ENCODE results near the gene MRPL20.

DNA sequence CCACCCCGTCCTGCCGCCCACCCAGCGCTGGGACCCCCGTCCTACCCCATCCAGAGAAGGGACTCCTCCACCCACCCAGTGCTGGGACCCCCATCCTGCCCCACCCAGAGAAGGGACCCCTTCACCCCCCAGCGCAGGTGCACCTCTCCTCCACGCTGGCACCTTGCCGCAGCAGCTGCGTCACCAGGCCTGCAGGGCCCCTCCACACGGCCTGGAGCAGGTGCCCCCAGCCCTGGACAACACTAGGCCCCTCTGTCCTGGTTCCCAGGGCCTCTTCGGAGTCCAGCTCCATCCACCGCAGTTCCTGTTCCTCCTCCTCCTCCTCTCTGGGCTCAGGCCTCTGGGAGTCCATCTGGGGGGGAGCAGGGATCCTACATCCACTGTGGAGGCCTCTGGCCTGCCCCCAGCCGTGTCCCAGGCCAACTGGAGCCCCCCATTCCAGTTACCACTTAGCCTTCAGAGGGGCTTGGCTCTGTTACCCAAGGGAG is 13.6 kb upstream of the MRPL20 start:
- TF ChIP-seq, protein P1, sequence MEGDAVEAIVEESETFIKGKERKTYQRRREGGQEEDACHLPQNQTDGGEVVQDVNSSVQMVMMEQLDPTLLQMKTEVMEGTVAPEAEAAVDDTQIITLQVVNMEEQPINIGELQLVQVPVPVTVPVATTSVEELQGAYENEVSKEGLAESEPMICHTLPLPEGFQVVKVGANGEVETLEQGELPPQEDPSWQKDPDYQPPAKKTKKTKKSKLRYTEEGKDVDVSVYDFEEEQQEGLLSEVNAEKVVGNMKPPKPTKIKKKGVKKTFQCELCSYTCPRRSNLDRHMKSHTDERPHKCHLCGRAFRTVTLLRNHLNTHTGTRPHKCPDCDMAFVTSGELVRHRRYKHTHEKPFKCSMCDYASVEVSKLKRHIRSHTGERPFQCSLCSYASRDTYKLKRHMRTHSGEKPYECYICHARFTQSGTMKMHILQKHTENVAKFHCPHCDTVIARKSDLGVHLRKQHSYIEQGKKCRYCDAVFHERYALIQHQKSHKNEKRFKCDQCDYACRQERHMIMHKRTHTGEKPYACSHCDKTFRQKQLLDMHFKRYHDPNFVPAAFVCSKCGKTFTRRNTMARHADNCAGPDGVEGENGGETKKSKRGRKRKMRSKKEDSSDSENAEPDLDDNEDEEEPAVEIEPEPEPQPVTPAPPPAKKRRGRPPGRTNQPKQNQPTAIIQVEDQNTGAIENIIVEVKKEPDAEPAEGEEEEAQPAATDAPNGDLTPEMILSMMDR (IDR thresholded peaks at IDR 0.05 in 8 of 11, conservative IDR thresholded peaks at IDR 0.05 in 3 of 11) = no peak
- no peak for TF ChIP-seq POLR2AphosphoS5 (IDR thresholded peaks at IDR 0.05)

Data from spleen (tissue), 7 donors.